Neural cell (in vitro differentiated cells): ENCODE measurements around the gene PAX8. TPM values are rescaled to one million over a fixed set of nuclear protein-coding genes. Genes with fewer than 3 reads are reported as not detected.

Experiments
- H2AFZ ChIP-seq: fragments of 200-600, 300-800 bp; sonication (generic), shearing (Covaris generic); 2 replicates; pipeline ENCODE4 v1.6.0; 2014; ENCODE audit warnings: low read depth, mild to moderate bottlenecking, antibody characterized with exemption, low read length, moderate library complexity
- H3F3A ChIP-seq: fragments of 200-600 bp; shearing (Covaris generic); 2 replicates; pipeline ENCODE4 v1.6.1; 2016; ENCODE audit warnings: mild to moderate bottlenecking, moderate library complexity, mixed read lengths, antibody characterized with exemption, low read length; ENCODE audit not compliant: insufficient read depth, poor library complexity, severe bottlenecking
- H3K27ac ChIP-seq: fragments of 200-600, 300-800 bp; sonication (generic), shearing (Covaris generic); 2 replicates; pipeline ENCODE4 v1.5.1; 2014; ENCODE audit warnings: mild to moderate bottlenecking, low read length, moderate library complexity
- H3K27me3 ChIP-seq: fragments of 300-800, 200-600 bp; sonication (generic), shearing (Covaris generic); 2 replicates; pipeline ENCODE4 v1.6.0; 2014; ENCODE audit warnings: mild to moderate bottlenecking, low read depth, low read length, moderate library complexity; ENCODE audit not compliant: insufficient read depth
- H3K36me3 ChIP-seq: fragments of 300-800, 200-600 bp; sonication (generic), shearing (Covaris generic); 2 replicates; pipeline ENCODE4 v1.5.1; 2014; ENCODE audit warnings: mild to moderate bottlenecking, antibody characterized with exemption, low read length, moderate library complexity; ENCODE audit not compliant: insufficient read depth
- H3K4me2 ChIP-seq: fragments of 300-800, 200-600 bp; sonication (generic), shearing (Covaris generic); 2 replicates; pipeline ENCODE4 v1.6.0; 2014; ENCODE audit warnings: mild to moderate bottlenecking, low read length
- H3K4me3 ChIP-seq: fragments of 300-800, 200-600 bp; sonication (generic), shearing (Covaris generic); 2 replicates; pipeline ENCODE4 v1.5.1; 2014; ENCODE audit warnings: mild to moderate bottlenecking, low read length, moderate library complexity
- H3K79me2 ChIP-seq: fragments of 200-600 bp; shearing (Covaris generic); replicated peaks from 2 replicates; pipeline ENCODE4 v1.6.0; 2014; ENCODE audit warnings: mild to moderate bottlenecking, low read length, moderate library complexity; ENCODE audit not compliant: insufficient read depth
- H3K9ac ChIP-seq: fragments of 300-800, 200-600 bp; sonication (generic), shearing (Covaris generic); 2 replicates; pipeline ENCODE4 v1.6.1; 2016; ENCODE audit warnings: mild to moderate bottlenecking, low read length, mixed read lengths
- H3K9me2 ChIP-seq: fragments of 200-600 bp; shearing (Covaris generic); 2 replicates; pipeline ENCODE4 v1.6.1; 2016; ENCODE audit warnings: mild to moderate bottlenecking, low read length, mixed read lengths; ENCODE audit not compliant: insufficient read depth
- H3K9me3 ChIP-seq: fragments of 200-600, 300-800 bp; sonication (generic), shearing (Covaris generic); 2 replicates; pipeline ENCODE4 v1.6.1; 2016; ENCODE audit warnings: mild to moderate bottlenecking, mixed run types, low read length, moderate library complexity, mixed read lengths
- H4K20me1 ChIP-seq: fragments of 200-600 bp; shearing (Covaris generic); 2 replicates; pipeline ENCODE4 v1.6.1; 2016; ENCODE audit warnings: mild to moderate bottlenecking, mixed run types; ENCODE audit not compliant: insufficient read depth
- EP300 ChIP-seq: fragments of 450-650 bp; conservative IDR thresholded peaks from 2 replicates; pipeline ENCODE4 v1.6.1; 2014; ENCODE audit warnings: antibody characterized with exemption, mild to moderate bottlenecking, moderate library complexity; ENCODE audit not compliant: poor library complexity, severe bottlenecking
- EZH2 ChIP-seq: fragments of 200-600, 300-800 bp; shearing (Covaris generic), sonication (generic); IDR thresholded peaks from 2 replicates; pipeline ENCODE4 v1.6.1; 2014; ENCODE audit warnings: antibody characterized with exemption, low read length, borderline replicate concordance, mild to moderate bottlenecking; ENCODE audit not compliant: insufficient read depth, poor library complexity, severe bottlenecking
- MXI1 ChIP-seq: fragments of 450-650 bp; conservative IDR thresholded peaks from 2 replicates; pipeline ENCODE4 v1.6.1; 2014; ENCODE audit warnings: antibody characterized with exemption, mild to moderate bottlenecking; ENCODE audit not compliant: poor library complexity, severe bottlenecking
- POLR2AphosphoS5 ChIP-seq: IDR thresholded peaks from 2 replicates; pipeline ENCODE4 v1.6.1; 2012
- RAD21 ChIP-seq: fragments of 450-650 bp; conservative IDR thresholded peaks from 2 replicates; pipeline ENCODE4 v1.6.1; 2014; ENCODE audit warnings: antibody characterized with exemption, mild to moderate bottlenecking, moderate library complexity
- SMC3 ChIP-seq: fragments of 450-650 bp; conservative IDR thresholded peaks from 2 replicates; pipeline ENCODE4 v1.6.1; 2014; ENCODE audit warnings: antibody characterized with exemption, mild to moderate bottlenecking, moderate library complexity; ENCODE audit not compliant: poor library complexity
- TAF1 ChIP-seq: IDR thresholded peaks from 2 replicates; pipeline ENCODE4 v1.6.1; 2012; ENCODE audit warnings: low read depth
- polyA plus RNA-seq: library from polyadenylated mRNA; depleted of rRNA; stranded (reverse); fragments of >200 nt; gene quantifications from 2 replicates; pipeline ENCODE4 v1.2.3, GENCODE V29; 2014
- TF ChIP-seq, protein P1 (sequence below): IDR thresholded peaks from 2 replicates; pipeline ENCODE4 v1.6.1; 2012; ENCODE audit warnings: borderline replicate concordance
- TF ChIP-seq, protein P2 (sequence below): fragments of 450-650 bp; IDR thresholded peaks from 2 replicates; pipeline ENCODE4 v1.5.1; 2014; ENCODE audit warnings: antibody characterized with exemption, mild to moderate bottlenecking, moderate library complexity; ENCODE audit not compliant: poor library complexity, severe bottlenecking

PAX8 gene
- polyA plus RNA-seq, 1 donor from 2014 or later: not detected

DNA sequence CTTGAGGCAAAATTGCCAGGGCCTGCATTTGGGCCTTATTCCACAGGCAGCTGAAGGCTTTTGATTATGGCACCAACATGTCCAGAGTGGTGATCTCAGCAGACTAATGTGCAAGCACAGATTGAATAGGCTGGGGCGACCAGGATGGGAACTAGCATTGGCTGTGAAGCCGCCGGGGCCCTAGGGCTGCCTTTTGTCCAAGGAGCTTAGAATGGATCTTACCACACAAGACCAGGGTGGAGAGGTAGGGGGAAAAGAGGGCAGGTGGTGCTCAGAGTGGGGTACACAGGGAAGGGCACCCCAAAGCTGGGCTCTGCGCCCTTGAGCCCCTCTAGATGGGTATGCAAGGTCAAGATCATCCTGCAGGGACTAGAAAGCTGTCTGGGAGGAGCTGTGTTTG, 81.9 kb downstream of the PAX8 start:
- no peak overlapping the region for H3K4me3 ChIP-seq
- no peaks in the 10 kb centered on the region for H3K36me3 ChIP-seq
- no peaks in the 10 kb centered on the region for H3K9me3 ChIP-seq
- no peaks in the 10 kb centered on the region for H3K9me2 ChIP-seq
- H3K27me3 ChIP-seq: peaks cover 4% of the 10 kb centered on the region
- H3F3A ChIP-seq: no peaks in the 10 kb centered on the region
- no peak overlapping the region for H3K9ac ChIP-seq
- H3K27ac ChIP-seq: no peak overlapping the region
- H3K79me2 ChIP-seq: no peaks in the 10 kb centered on the region
- no peaks in the 10 kb centered on the region for H4K20me1 ChIP-seq
- TF ChIP-seq TAF1 (no peak), RAD21 (no peak), SMC3 (no peak), EP300 (no peak), POLR2AphosphoS5 (no peak), MXI1 (no peak), EZH2 (no peak)
- TF ChIP-seq, protein P1, sequence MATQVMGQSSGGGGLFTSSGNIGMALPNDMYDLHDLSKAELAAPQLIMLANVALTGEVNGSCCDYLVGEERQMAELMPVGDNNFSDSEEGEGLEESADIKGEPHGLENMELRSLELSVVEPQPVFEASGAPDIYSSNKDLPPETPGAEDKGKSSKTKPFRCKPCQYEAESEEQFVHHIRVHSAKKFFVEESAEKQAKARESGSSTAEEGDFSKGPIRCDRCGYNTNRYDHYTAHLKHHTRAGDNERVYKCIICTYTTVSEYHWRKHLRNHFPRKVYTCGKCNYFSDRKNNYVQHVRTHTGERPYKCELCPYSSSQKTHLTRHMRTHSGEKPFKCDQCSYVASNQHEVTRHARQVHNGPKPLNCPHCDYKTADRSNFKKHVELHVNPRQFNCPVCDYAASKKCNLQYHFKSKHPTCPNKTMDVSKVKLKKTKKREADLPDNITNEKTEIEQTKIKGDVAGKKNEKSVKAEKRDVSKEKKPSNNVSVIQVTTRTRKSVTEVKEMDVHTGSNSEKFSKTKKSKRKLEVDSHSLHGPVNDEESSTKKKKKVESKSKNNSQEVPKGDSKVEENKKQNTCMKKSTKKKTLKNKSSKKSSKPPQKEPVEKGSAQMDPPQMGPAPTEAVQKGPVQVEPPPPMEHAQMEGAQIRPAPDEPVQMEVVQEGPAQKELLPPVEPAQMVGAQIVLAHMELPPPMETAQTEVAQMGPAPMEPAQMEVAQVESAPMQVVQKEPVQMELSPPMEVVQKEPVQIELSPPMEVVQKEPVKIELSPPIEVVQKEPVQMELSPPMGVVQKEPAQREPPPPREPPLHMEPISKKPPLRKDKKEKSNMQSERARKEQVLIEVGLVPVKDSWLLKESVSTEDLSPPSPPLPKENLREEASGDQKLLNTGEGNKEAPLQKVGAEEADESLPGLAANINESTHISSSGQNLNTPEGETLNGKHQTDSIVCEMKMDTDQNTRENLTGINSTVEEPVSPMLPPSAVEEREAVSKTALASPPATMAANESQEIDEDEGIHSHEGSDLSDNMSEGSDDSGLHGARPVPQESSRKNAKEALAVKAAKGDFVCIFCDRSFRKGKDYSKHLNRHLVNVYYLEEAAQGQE: no peak
- TF ChIP-seq, protein P2, sequence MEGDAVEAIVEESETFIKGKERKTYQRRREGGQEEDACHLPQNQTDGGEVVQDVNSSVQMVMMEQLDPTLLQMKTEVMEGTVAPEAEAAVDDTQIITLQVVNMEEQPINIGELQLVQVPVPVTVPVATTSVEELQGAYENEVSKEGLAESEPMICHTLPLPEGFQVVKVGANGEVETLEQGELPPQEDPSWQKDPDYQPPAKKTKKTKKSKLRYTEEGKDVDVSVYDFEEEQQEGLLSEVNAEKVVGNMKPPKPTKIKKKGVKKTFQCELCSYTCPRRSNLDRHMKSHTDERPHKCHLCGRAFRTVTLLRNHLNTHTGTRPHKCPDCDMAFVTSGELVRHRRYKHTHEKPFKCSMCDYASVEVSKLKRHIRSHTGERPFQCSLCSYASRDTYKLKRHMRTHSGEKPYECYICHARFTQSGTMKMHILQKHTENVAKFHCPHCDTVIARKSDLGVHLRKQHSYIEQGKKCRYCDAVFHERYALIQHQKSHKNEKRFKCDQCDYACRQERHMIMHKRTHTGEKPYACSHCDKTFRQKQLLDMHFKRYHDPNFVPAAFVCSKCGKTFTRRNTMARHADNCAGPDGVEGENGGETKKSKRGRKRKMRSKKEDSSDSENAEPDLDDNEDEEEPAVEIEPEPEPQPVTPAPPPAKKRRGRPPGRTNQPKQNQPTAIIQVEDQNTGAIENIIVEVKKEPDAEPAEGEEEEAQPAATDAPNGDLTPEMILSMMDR: no peak
- H3K4me2 ChIP-seq: no peak overlapping the region
- no peak overlapping the region for H2AFZ ChIP-seq

DNA sequence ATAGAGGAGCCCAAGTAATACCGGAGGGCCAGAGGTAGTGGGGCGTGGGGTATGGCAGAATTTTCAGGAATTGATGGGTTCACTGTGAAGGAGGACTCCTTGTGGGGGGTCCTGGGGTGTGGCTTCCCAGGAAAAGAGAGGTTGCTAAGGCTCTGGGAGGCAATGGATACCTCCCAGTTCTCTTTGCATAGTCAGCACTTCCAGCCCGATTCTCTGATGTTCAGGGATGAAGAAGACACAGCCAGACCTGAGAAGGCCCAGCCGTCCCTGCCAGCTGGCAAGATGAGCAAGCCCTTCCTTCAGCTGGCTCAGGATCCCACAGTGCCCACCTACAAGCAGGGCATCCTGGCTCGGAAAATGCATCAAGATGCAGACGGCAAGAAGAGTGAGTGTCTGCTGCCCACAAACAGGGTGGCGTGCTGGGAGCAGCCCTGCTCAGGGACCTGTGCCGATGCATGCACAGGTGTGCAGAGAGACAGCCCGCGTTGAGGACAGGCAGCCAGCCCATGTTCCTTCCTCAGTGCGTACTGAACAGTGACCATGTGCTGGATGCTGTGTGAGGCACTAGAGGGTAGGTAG, 82.7 kb downstream of the PAX8 start:
- Histone ChIP-seq H3K9me3 (no peaks in the 10 kb centered on the region), H3K36me3 (no peaks in the 10 kb centered on the region), H3K79me2 (no peaks in the 10 kb centered on the region), H3K4me3 (no peak overlapping the region), H3K4me2 (no peak overlapping the region), H3K9me2 (no peaks in the 10 kb centered on the region), H3F3A (no peaks in the 10 kb centered on the region), H3K27me3 (peaks cover 4% of the 10 kb centered on the region), H4K20me1 (no peaks in the 10 kb centered on the region), H3K27ac (no peak overlapping the region), H2AFZ (no peak overlapping the region), H3K9ac (no peak overlapping the region)
- TF ChIP-seq TAF1 (no peak), EP300 (no peak), POLR2AphosphoS5 (no peak), SMC3 (no peak), RAD21 (no peak), MXI1 (no peak), EZH2 (no peak)
- TF ChIP-seq, protein P1: no peak
- TF ChIP-seq, protein P2: no peak
